GM23338 (cell line): ENCODE measurements around the gene P2RY12. TPM values are rescaled to one million over a fixed set of nuclear protein-coding genes. Genes with fewer than 3 reads are reported as not detected.

Experiments used
- ATAC-seq: fragments of 200-7000 bp; cut with Tn5 transposase; 3 replicates; pipeline ENCODE4 v1.9.1; 2020
- DNase-seq: peaks from one replicate; pipeline ENCODE4 v3.0.0-alpha.2; 2015; ENCODE audit warnings: low spot score
- H2AFZ ChIP-seq: fragments of 200-600 bp; sonication (generic); 2 replicates; pipeline ENCODE4 v1.8.0; 2016; ENCODE audit warnings: antibody characterized with exemption, mild to moderate bottlenecking, moderate library complexity
- H3F3A ChIP-seq: fragments of 200-600 bp; sonication (generic); replicated peaks from 2 replicates; pipeline ENCODE4 v1.8.0; 2017; ENCODE audit warnings: antibody characterized with exemption, mixed run types, low read depth
- H3K27ac ChIP-seq: fragments of 200-600 bp; sonication (generic); 2 replicates; pipeline ENCODE4 v1.6.1; 2016; ENCODE audit warnings: low read depth
- H3K27me3 ChIP-seq: fragments of 200-600 bp; sonication (generic); 2 replicates; pipeline ENCODE4 v1.8.0; 2016; ENCODE audit warnings: mild to moderate bottlenecking, mixed run types, moderate library complexity; ENCODE audit not compliant: insufficient read depth
- H3K36me3 ChIP-seq: fragments of 200-600 bp; sonication (generic); 2 replicates; pipeline ENCODE4 v1.8.0; 2016; ENCODE audit warnings: mild to moderate bottlenecking; ENCODE audit not compliant: insufficient read depth
- H3K4me1 ChIP-seq: fragments of 200-600 bp; sonication (generic); 2 replicates; pipeline ENCODE4 v1.8.0; 2016; ENCODE audit warnings: mild to moderate bottlenecking, moderate library complexity; ENCODE audit not compliant: insufficient read depth
- H3K4me2 ChIP-seq: fragments of 200-600 bp; sonication (generic); 2 replicates; pipeline ENCODE4 v1.7.1; 2017; ENCODE audit warnings: mixed run types
- H3K4me3 ChIP-seq: fragments of 200-600 bp; sonication (generic); 2 replicates; pipeline ENCODE4 v1.6.1; 2016; ENCODE audit warnings: mixed run types
- H3K79me2 ChIP-seq: fragments of 200-600 bp; sonication (generic); replicated peaks from 2 replicates; pipeline ENCODE4 v1.8.0; 2017; ENCODE audit warnings: mild to moderate bottlenecking; ENCODE audit not compliant: insufficient read depth
- H3K9me2 ChIP-seq: fragments of 200-600 bp; sonication (generic); 2 replicates; pipeline ENCODE4 v1.8.0; 2017; ENCODE audit not compliant: insufficient read depth
- H4K20me1 ChIP-seq: fragments of 200-600 bp; sonication (generic); replicated peaks from 2 replicates; pipeline ENCODE4 v1.8.0; 2017; ENCODE audit warnings: mild to moderate bottlenecking; ENCODE audit not compliant: insufficient read depth
- H3K27ac Mint-ChIP-seq: 2 replicates; pipeline ENCODE4 v1.8.0; 2020; ENCODE audit warnings: inconsistent platforms, mild to moderate bottlenecking, moderate library complexity, mixed read lengths
- H3K27me3 Mint-ChIP-seq: 3 replicates; pipeline ENCODE4 v1.8.0; 2022; ENCODE audit warnings: low read depth, mild to moderate bottlenecking, moderate library complexity, mixed read lengths, inconsistent platforms; ENCODE audit not compliant: insufficient read depth, poor library complexity
- H3K36me3 Mint-ChIP-seq: 3 replicates; pipeline ENCODE4 v1.8.0; 2021; ENCODE audit warnings: low read depth, mild to moderate bottlenecking, inconsistent platforms, moderate library complexity, mixed read lengths
- H3K4me1 Mint-ChIP-seq: 3 replicates; pipeline ENCODE4 v1.8.0; 2020; ENCODE audit warnings: mild to moderate bottlenecking, inconsistent platforms, mixed read lengths
- H3K4me3 Mint-ChIP-seq: 3 replicates; pipeline ENCODE4 v1.8.0; 2021; ENCODE audit warnings: moderate library complexity, mild to moderate bottlenecking, inconsistent platforms, mixed read lengths
- H3K9me3 Mint-ChIP-seq: 3 replicates; pipeline ENCODE4 v1.8.0; 2020; ENCODE audit warnings: moderate library complexity, mild to moderate bottlenecking, inconsistent platforms, mixed read lengths
- CREB1 ChIP-seq: fragments of 250-450 bp; sonication (Bioruptor Pico); IDR thresholded peaks from 2 replicates; pipeline ENCODE4 v1.5.0; 2020; ENCODE audit warnings: low read depth, mild to moderate bottlenecking, moderate library complexity
- EZH2 ChIP-seq: fragments of 200-600 bp; sonication (generic); IDR thresholded peaks from one replicate; pipeline ENCODE4 v1.8.0; 2017; ENCODE audit warnings: antibody characterized with exemption, mild to moderate bottlenecking, low read depth; ENCODE audit not compliant: unreplicated experiment
- EZH2phosphoT487 ChIP-seq: fragments of 200-600 bp; sonication (generic); IDR thresholded peaks from one replicate; pipeline ENCODE4 v1.8.1; 2018; ENCODE audit warnings: antibody characterized with exemption; ENCODE audit not compliant: unreplicated experiment
- JUNB ChIP-seq: IDR thresholded peaks from one replicate; pipeline ENCODE4 v1.6.1; 2016; ENCODE audit warnings: antibody characterized with exemption; ENCODE audit not compliant: unreplicated experiment
- NANOG ChIP-seq: IDR thresholded peaks from 2 replicates; pipeline ENCODE4 v1.6.1; 2016; ENCODE audit warnings: antibody characterized with exemption, borderline replicate concordance
- POLR2AphosphoS5 ChIP-seq: IDR thresholded peaks from 2 replicates; pipeline ENCODE4 v1.6.1; 2016; ENCODE audit warnings: antibody characterized with exemption, low read depth
- STAT1 ChIP-seq: IDR thresholded peaks from one replicate; pipeline ENCODE4 v1.6.1; 2016; ENCODE audit warnings: antibody characterized with exemption; ENCODE audit not compliant: unreplicated experiment
- ZNF114 ChIP-seq: fragments of 250-450 bp; sonication (Bioruptor Pico); IDR thresholded peaks from 2 replicates; pipeline ENCODE4 v1.5.0; 2020; ENCODE audit warnings: mild to moderate bottlenecking, moderate library complexity
- ZNF331 ChIP-seq: fragments of 250-450 bp; sonication (Bioruptor Pico); IDR thresholded peaks from 2 replicates; pipeline ENCODE4 v1.5.0; 2020; ENCODE audit warnings: low read depth, mild to moderate bottlenecking, moderate library complexity
- polyA plus RNA-seq: library from polyadenylated mRNA; unstranded; fragments of >200 nt; fragmentation: Nextera tagmentation; extraction: Ambion mirVana; gene quantifications from 2 replicates; pipeline ENCODE4 v1.2.1, GENCODE V29; 2016
- total RNA-seq: library from RNA; depleted of rRNA; stranded (reverse); fragments of >200 nt; shearing (Covaris generic); gene quantifications from 2 replicates; pipeline ENCODE4 v1.2.3, GENCODE V29; 2014
- TF ChIP-seq, protein P1 (sequence below), 2 experiments: fragments of 200-600 bp in 1 of 2; sonication (generic) in 1 of 2; conservative IDR thresholded peaks; 2 replicates each; pipeline versions ENCODE4 v1.5.1 to v1.6.1; 2016 to 2017; ENCODE audit warnings: antibody characterized with exemption in 2 of 2, low read depth in 2 of 2, mild to moderate bottlenecking in 2 of 2, moderate library complexity in 1 of 2
- TF ChIP-seq, protein P2 (sequence below): IDR thresholded peaks from one replicate; pipeline ENCODE4 v1.6.1; 2018; ENCODE audit warnings: antibody characterized with exemption; ENCODE audit not compliant: unreplicated experiment
- TF ChIP-seq, protein P3 (sequence below): fragments of 250-450 bp; sonication (Bioruptor Pico); IDR thresholded peaks from 2 replicates; pipeline ENCODE4 v1.5.0; 2020; ENCODE audit warnings: mild to moderate bottlenecking, moderate library complexity
- TF ChIP-seq, protein P4 (sequence below): IDR thresholded peaks from 2 replicates; pipeline ENCODE4 v1.6.1; 2016; ENCODE audit warnings: antibody characterized with exemption

The P2RY12 gene
- total and polyA plus RNA-seq, 2 experiments from 2014 or later = 1.1 TPM; not detected in 1

- Histone ChIP-seq H3K9me2 (no peaks in the 10 kb centered on the region), H3K27me3 (no peaks in the 10 kb centered on the region), H3K79me2 (no peaks in the 10 kb centered on the region), H3F3A (no peaks in the 10 kb centered on the region), H3K27ac (no peak overlapping the region), H3K4me1 (no peaks in the 10 kb centered on the region), H3K4me3 (no peak overlapping the region), H3K4me2 (no peak overlapping the region), H2AFZ (no peak overlapping the region), H3K36me3 (no peaks in the 10 kb centered on the region), H4K20me1 (no peaks in the 10 kb centered on the region)
- Mint-ChIP-seq H3K9me3 (no peaks in the 10 kb centered on the region), H3K4me1 (peaks cover 5% of the 10 kb centered on the region; the same call in 2 of the 3 replicates), H3K27ac (no peak overlapping the region), H3K4me3 (no peak overlapping the region), H3K36me3 (no peaks in the 10 kb centered on the region), H3K27me3 (peaks cover 3% of the 10 kb centered on the region)
- DNase-seq (no peak), ATAC-seq (no peak)
- no peak for TF ChIP-seq EZH2
- no peak for TF ChIP-seq CREB1 (CRISPR knock-in tag)
- no peak for TF ChIP-seq JUNB
- TF ChIP-seq, protein P1, sequence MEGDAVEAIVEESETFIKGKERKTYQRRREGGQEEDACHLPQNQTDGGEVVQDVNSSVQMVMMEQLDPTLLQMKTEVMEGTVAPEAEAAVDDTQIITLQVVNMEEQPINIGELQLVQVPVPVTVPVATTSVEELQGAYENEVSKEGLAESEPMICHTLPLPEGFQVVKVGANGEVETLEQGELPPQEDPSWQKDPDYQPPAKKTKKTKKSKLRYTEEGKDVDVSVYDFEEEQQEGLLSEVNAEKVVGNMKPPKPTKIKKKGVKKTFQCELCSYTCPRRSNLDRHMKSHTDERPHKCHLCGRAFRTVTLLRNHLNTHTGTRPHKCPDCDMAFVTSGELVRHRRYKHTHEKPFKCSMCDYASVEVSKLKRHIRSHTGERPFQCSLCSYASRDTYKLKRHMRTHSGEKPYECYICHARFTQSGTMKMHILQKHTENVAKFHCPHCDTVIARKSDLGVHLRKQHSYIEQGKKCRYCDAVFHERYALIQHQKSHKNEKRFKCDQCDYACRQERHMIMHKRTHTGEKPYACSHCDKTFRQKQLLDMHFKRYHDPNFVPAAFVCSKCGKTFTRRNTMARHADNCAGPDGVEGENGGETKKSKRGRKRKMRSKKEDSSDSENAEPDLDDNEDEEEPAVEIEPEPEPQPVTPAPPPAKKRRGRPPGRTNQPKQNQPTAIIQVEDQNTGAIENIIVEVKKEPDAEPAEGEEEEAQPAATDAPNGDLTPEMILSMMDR (conservative IDR thresholded peaks at IDR 0.05; ENCODE audit: low read depth in 2 of 2) = no peak
- no peak for TF ChIP-seq STAT1
- no peak for TF ChIP-seq EZH2phosphoT487
- TF ChIP-seq, protein P2, sequence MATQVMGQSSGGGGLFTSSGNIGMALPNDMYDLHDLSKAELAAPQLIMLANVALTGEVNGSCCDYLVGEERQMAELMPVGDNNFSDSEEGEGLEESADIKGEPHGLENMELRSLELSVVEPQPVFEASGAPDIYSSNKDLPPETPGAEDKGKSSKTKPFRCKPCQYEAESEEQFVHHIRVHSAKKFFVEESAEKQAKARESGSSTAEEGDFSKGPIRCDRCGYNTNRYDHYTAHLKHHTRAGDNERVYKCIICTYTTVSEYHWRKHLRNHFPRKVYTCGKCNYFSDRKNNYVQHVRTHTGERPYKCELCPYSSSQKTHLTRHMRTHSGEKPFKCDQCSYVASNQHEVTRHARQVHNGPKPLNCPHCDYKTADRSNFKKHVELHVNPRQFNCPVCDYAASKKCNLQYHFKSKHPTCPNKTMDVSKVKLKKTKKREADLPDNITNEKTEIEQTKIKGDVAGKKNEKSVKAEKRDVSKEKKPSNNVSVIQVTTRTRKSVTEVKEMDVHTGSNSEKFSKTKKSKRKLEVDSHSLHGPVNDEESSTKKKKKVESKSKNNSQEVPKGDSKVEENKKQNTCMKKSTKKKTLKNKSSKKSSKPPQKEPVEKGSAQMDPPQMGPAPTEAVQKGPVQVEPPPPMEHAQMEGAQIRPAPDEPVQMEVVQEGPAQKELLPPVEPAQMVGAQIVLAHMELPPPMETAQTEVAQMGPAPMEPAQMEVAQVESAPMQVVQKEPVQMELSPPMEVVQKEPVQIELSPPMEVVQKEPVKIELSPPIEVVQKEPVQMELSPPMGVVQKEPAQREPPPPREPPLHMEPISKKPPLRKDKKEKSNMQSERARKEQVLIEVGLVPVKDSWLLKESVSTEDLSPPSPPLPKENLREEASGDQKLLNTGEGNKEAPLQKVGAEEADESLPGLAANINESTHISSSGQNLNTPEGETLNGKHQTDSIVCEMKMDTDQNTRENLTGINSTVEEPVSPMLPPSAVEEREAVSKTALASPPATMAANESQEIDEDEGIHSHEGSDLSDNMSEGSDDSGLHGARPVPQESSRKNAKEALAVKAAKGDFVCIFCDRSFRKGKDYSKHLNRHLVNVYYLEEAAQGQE = no peak
- TF ChIP-seq POLR2AphosphoS5 = no peak
- no peak for TF ChIP-seq NANOG
- TF ChIP-seq ZNF331 (CRISPR knock-in tag) = no peak
- TF ChIP-seq ZNF114 (CRISPR knock-in tag) = no peak
- TF ChIP-seq, protein P3, sequence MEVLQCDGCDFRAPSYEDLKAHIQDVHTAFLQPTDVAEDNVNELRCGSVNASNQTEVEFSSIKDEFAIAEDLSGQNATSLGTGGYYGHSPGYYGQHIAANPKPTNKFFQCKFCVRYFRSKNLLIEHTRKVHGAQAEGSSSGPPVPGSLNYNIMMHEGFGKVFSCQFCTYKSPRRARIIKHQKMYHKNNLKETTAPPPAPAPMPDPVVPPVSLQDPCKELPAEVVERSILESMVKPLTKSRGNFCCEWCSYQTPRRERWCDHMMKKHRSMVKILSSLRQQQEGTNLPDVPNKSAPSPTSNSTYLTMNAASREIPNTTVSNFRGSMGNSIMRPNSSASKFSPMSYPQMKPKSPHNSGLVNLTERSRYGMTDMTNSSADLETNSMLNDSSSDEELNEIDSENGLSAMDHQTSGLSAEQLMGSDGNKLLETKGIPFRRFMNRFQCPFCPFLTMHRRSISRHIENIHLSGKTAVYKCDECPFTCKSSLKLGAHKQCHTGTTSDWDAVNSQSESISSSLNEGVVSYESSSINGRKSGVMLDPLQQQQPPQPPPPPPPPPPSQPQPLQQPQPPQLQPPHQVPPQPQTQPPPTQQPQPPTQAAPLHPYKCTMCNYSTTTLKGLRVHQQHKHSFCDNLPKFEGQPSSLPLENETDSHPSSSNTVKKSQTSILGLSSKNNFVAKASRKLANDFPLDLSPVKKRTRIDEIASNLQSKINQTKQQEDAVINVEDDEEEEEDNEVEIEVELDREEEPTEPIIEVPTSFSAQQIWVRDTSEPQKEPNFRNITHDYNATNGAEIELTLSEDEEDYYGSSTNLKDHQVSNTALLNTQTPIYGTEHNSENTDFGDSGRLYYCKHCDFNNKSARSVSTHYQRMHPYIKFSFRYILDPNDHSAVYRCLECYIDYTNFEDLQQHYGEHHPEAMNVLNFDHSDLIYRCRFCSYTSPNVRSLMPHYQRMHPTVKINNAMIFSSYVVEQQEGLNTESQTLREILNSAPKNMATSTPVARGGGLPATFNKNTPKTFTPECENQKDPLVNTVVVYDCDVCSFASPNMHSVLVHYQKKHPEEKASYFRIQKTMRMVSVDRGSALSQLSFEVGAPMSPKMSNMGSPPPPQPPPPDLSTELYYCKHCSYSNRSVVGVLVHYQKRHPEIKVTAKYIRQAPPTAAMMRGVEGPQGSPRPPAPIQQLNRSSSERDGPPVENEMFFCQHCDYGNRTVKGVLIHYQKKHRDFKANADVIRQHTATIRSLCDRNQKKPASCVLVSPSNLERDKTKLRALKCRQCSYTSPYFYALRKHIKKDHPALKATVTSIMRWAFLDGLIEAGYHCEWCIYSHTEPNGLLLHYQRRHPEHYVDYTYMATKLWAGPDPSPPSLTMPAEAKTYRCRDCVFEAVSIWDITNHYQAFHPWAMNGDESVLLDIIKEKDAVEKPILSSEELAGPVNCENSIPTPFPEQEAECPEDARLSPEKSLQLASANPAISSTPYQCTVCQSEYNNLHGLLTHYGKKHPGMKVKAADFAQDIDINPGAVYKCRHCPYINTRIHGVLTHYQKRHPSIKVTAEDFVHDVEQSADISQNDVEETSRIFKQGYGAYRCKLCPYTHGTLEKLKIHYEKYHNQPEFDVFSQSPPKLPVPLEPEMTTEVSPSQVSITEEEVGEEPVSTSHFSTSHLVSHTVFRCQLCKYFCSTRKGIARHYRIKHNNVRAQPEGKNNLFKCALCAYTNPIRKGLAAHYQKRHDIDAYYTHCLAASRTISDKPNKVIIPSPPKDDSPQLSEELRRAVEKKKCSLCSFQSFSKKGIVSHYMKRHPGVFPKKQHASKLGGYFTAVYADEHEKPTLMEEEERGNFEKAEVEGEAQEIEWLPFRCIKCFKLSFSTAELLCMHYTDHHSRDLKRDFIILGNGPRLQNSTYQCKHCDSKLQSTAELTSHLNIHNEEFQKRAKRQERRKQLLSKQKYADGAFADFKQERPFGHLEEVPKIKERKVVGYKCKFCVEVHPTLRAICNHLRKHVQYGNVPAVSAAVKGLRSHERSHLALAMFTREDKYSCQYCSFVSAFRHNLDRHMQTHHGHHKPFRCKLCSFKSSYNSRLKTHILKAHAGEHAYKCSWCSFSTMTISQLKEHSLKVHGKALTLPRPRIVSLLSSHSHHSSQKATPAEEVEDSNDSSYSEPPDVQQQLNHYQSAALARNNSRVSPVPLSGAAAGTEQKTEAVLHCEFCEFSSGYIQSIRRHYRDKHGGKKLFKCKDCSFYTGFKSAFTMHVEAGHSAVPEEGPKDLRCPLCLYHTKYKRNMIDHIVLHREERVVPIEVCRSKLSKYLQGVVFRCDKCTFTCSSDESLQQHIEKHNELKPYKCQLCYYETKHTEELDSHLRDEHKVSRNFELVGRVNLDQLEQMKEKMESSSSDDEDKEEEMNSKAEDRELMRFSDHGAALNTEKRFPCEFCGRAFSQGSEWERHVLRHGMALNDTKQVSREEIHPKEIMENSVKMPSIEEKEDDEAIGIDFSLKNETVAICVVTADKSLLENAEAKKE (CRISPR knock-in tag) = no peak
- TF ChIP-seq, protein P4, sequence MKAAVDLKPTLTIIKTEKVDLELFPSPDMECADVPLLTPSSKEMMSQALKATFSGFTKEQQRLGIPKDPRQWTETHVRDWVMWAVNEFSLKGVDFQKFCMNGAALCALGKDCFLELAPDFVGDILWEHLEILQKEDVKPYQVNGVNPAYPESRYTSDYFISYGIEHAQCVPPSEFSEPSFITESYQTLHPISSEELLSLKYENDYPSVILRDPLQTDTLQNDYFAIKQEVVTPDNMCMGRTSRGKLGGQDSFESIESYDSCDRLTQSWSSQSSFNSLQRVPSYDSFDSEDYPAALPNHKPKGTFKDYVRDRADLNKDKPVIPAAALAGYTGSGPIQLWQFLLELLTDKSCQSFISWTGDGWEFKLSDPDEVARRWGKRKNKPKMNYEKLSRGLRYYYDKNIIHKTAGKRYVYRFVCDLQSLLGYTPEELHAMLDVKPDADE = no peak
These were observed 12.3 kb downstream of the P2RY12 start for GRCh38 chr3:151372063-151372820.
